ENCODE results near the gene AGAP3.

DNA sequence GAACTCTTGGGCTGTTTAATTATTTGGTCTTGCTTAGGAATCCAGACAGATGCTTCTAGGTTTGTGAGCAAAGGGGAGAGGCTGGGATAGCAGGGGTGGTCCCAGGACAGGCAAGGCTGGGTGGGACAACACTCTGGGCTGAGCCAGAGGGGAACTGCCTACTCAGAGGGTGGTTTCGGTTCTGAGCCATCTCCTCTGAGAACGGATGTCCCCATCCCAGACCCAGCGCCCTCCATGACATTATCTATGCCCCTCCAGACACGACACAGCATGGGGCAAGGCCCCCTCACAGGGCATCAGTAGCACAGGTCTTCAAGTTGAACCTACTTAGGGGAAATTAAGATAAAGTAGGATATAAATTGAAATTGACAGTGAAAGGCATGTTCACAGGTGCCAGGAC, 93.7 kb downstream of the AGAP3 start:
- TF ChIP-seq POLR2AphosphoS5 (IDR thresholded peaks at IDR 0.05; ENCODE audit: low read depth, low read length) (no peak), SIN3A (IDR thresholded peaks at IDR 0.05; ENCODE audit: borderline replicate concordance, insufficient read depth, low read length) (no peak), TAF1 (IDR thresholded peaks at IDR 0.05; ENCODE audit: borderline replicate concordance, insufficient read depth, low read length) (no peak)
- TF ChIP-seq, protein P1, sequence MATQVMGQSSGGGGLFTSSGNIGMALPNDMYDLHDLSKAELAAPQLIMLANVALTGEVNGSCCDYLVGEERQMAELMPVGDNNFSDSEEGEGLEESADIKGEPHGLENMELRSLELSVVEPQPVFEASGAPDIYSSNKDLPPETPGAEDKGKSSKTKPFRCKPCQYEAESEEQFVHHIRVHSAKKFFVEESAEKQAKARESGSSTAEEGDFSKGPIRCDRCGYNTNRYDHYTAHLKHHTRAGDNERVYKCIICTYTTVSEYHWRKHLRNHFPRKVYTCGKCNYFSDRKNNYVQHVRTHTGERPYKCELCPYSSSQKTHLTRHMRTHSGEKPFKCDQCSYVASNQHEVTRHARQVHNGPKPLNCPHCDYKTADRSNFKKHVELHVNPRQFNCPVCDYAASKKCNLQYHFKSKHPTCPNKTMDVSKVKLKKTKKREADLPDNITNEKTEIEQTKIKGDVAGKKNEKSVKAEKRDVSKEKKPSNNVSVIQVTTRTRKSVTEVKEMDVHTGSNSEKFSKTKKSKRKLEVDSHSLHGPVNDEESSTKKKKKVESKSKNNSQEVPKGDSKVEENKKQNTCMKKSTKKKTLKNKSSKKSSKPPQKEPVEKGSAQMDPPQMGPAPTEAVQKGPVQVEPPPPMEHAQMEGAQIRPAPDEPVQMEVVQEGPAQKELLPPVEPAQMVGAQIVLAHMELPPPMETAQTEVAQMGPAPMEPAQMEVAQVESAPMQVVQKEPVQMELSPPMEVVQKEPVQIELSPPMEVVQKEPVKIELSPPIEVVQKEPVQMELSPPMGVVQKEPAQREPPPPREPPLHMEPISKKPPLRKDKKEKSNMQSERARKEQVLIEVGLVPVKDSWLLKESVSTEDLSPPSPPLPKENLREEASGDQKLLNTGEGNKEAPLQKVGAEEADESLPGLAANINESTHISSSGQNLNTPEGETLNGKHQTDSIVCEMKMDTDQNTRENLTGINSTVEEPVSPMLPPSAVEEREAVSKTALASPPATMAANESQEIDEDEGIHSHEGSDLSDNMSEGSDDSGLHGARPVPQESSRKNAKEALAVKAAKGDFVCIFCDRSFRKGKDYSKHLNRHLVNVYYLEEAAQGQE (IDR thresholded peaks at IDR 0.05; ENCODE audit: insufficient read depth in 1 of 2, low read depth in 2 of 2, low read length in 2 of 2), result no peak

Data from PFSK-1 (cell line).